CD4-positive, alpha-beta T cell treated with Interleukin-12 subunit alpha and Interleukin-12 subunit beta, for 1 hour (primary cell): ENCODE results near the gene FOS.

Source experiments
- DNase-seq: peaks from one replicate; pipeline ENCODE4 v3.0.0-alpha.2; 2020

The FOS gene

GRCh38 chr14:75322746-75323145, 44.1 kb downstream of the FOS start:
- no peak for DNase-seq

DNA sequence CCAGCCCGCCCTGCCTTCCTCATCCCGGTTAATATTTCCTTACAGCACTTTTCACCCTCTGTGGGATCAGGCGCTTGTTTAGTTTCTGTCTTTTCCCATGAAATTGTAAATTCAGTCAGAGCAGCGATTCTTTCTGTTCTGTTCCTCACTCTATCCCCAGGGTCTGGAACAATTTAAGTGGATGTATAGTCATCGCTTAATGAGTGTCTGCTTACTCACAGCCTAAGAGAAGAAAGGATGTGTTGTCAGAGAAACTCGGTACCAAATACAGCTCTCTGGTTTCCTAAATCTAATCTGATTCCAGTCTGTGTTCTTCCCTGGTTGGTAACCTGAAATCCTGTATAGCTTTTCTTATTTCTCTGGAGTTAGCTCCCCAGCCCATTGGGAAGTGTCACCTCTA, 44.9 kb downstream of the FOS start:
- DNase-seq = no peak

DNA sequence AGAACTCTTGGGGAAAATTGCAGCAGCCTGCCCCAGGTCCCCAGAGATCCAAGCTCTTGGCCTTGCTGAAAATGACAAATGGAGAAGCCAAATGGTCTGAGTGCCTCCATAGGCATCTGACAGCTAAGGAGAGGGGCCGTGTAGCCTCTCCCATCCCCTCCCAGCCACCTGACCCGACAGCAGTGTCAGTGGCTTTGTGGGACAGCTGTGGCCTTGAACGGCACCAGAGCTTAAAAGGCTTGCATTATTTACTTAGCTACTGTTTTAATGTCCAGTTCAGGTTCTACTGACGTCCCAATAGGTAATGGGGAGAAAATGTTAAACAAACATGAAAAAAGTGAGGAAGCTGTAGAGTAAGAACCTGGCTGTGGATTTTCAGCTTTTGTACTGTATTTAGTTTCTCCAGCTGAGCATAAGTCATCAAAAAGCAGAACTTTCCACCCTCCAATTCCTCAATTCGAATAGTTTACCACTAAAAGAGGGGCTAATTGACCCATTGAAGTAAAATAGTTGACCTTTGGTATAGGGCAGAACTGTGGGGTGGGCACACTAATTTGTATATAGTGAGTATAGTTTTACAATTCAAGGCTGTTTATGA, 50.0 kb downstream of the FOS start:
- no peak for DNase-seq

- no peak for DNase-seq
Measured at GRCh38 chr14:75329369-75329768, 50.7 kb downstream of the FOS start.

DNA sequence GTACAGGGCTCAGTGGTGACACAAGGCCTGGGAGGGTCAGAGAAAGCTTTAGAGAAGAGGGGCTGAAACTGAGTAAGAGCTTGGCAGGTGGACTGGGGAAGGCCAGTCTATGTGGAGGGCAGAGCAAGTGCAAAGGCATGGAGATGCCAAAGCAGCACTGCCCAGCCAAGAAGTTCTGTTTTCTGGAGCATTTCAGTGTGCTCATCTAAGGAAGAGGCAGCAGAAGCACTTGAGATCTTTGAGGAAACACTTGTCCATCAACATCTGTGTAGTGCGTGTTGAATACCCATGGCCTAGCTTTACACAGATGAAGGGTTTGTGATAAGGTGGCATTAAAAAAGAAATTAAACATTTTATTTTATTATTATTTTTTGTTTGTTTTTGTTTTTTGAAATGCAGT, 52.8 kb downstream of the FOS start:
- no peak for DNase-seq
